HAP-1 (cell line): ENCODE data around the gene KLK10.

Experiments
- DNase-seq, 2 experiments: peaks; one replicate each; pipeline ENCODE4 v3.0.0-alpha.2; 2016 to 2020; ENCODE audit warnings: low spot score in 2 of 2
- H3K27me3 ChIP-seq: fragments of 250-450 bp; sonication (Bioruptor Pico); 2 replicates; pipeline ENCODE4 v1.5.1; 2020; ENCODE audit warnings: low read depth, mild to moderate bottlenecking, moderate library complexity
- H3K36me3 ChIP-seq: fragments of 250-450 bp; sonication (Bioruptor Pico); replicated peaks from 2 replicates; pipeline ENCODE4 v1.5.1; 2020; ENCODE audit warnings: mild to moderate bottlenecking
- H3K4me1 ChIP-seq: fragments of 250-450 bp; sonication (Bioruptor Pico); 2 replicates; pipeline ENCODE4 v1.5.1; 2020; ENCODE audit warnings: mild to moderate bottlenecking
- H3K4me3 ChIP-seq: fragments of 250-450 bp; sonication (Bioruptor Pico); 2 replicates; pipeline ENCODE4 v1.5.1; 2020; ENCODE audit warnings: mild to moderate bottlenecking, moderate library complexity
- H3K9me3 ChIP-seq: fragments of 250-450 bp; sonication (Bioruptor Pico); 2 replicates; pipeline ENCODE4 v1.5.1; 2020; ENCODE audit warnings: mild to moderate bottlenecking, moderate library complexity
- in situ Hi-C: fragments of 300-500 bp; cut with MboI; formaldehyde crosslinking; loops from 3 replicates; pipeline ENCODE4 v1.14.3; 2020; ENCODE audit warnings: low sequenced_read_pairs, inconsistent platforms, mixed read lengths

KLK10 gene

GRCh38 chr19:51019544-51019925 lies at the start of gene KLK10:
Gene KLK10 (minus strand): TSS chr19:51019709. CDS start chr19:51019130, 579 bp downstream.
- no peaks in the 10 kb centered on the region for H3K36me3 ChIP-seq
- peaks cover 20% of the 10 kb centered on the region for H3K27me3 ChIP-seq
- H3K4me3 ChIP-seq, result peak within 1 kb of the TSS; percentile 16
- no peaks in the 10 kb centered on the region for H3K9me3 ChIP-seq
- no peak for DNase-seq
- H3K4me1 ChIP-seq, result no peaks in the 10 kb centered on the region; the same call in 1 of the 2 replicates
- in situ Hi-C loops, result no loop called here

- Histone ChIP-seq H3K4me3 (no peak overlapping the region), H3K36me3 (no peaks in the 10 kb centered on the region), H3K4me1 (no peaks in the 10 kb centered on the region), H3K27me3 (no peaks in the 10 kb centered on the region), H3K9me3 (no peaks in the 10 kb centered on the region)
- in situ Hi-C loops, result no loop called here
- no peak for DNase-seq
These were observed 47.1 kb upstream of the KLK10 start for GRCh38 chr19:51066393-51067186.

GRCh38 chr19:51065221-51065960 lies 45.9 kb upstream of the KLK10 start:
- H3K9me3 ChIP-seq, result no peaks in the 10 kb centered on the region
- no peak for DNase-seq
- in situ Hi-C loops, result no loop called here
- H3K4me3 ChIP-seq, result no peak overlapping the region
- H3K4me1 ChIP-seq, result no peaks in the 10 kb centered on the region
- no peaks in the 10 kb centered on the region for H3K27me3 ChIP-seq
- no peaks in the 10 kb centered on the region for H3K36me3 ChIP-seq

- Histone ChIP-seq H3K36me3 (no peaks in the 10 kb centered on the region), H3K4me1 (no peaks in the 10 kb centered on the region), H3K9me3 (no peaks in the 10 kb centered on the region), H3K27me3 (no peaks in the 10 kb centered on the region), H3K4me3 (no peak within 1 kb of the TSS)
- in situ Hi-C loops, result no loop called here
- peak in 1 of 2 experiments; percentile 34 for DNase-seq
These were observed 45.2 kb upstream of the KLK10 start, which contains the start of gene KLK13 for GRCh38 chr19:51064534-51065220. Gene KLK13 (minus strand): TSS chr19:51065092. CDS start chr19:51065067, 25 bp downstream.

- no peaks in the 10 kb centered on the region for H3K4me1 ChIP-seq
- in situ Hi-C loops, result no loop called here
- no peaks in the 10 kb centered on the region for H3K27me3 ChIP-seq
- H3K9me3 ChIP-seq, result no peaks in the 10 kb centered on the region
- no peaks in the 10 kb centered on the region for H3K36me3 ChIP-seq
- no peak overlapping the region for H3K4me3 ChIP-seq
- no peak for DNase-seq
These were observed 44.2 kb upstream of the KLK10 start for GRCh38 chr19:51063664-51064063.

GRCh38 chr19:51060973-51061372 lies 41.5 kb upstream of the KLK10 start:
- Histone ChIP-seq H3K4me1 (no peaks in the 10 kb centered on the region), H3K27me3 (peaks cover 6% of the 10 kb centered on the region; the same call in 1 of the 2 replicates), H3K36me3 (no peaks in the 10 kb centered on the region), H3K9me3 (no peaks in the 10 kb centered on the region), H3K4me3 (no peak overlapping the region)
- no peak for DNase-seq
- in situ Hi-C loops, result no loop called here

- Histone ChIP-seq H3K36me3 (no peaks in the 10 kb centered on the region), H3K9me3 (no peaks in the 10 kb centered on the region), H3K4me3 (no peak overlapping the region), H3K27me3 (peaks cover 7% of the 10 kb centered on the region; the same call in 1 of the 2 replicates), H3K4me1 (no peaks in the 10 kb centered on the region)
- DNase-seq, result no peak
- in situ Hi-C loops, result no loop called here
These were observed 40.8 kb upstream of the KLK10 start for GRCh38 chr19:51060336-51060735.

- Histone ChIP-seq H3K4me3 (no peak overlapping the region), H3K36me3 (no peaks in the 10 kb centered on the region), H3K27me3 (peaks cover 7% of the 10 kb centered on the region; the same call in 1 of the 2 replicates), H3K4me1 (no peaks in the 10 kb centered on the region), H3K9me3 (no peaks in the 10 kb centered on the region)
- in situ Hi-C loops, result no loop called here
- DNase-seq, result no peak
These were observed 40.2 kb upstream of the KLK10 start for GRCh38 chr19:51059715-51060114.

GRCh38 chr19:51055866-51056265 lies 36.4 kb upstream of the KLK10 start:
- H3K27me3 ChIP-seq, result peaks cover 15% of the 10 kb centered on the region
- H3K4me1 ChIP-seq, result no peaks in the 10 kb centered on the region
- no peak for DNase-seq
- H3K9me3 ChIP-seq, result no peaks in the 10 kb centered on the region
- no peak overlapping the region for H3K4me3 ChIP-seq
- H3K36me3 ChIP-seq, result no peaks in the 10 kb centered on the region
- in situ Hi-C loops, result no loop called here

GRCh38 chr19:51047031-51047335 lies 27.5 kb upstream of the KLK10 start:
- Histone ChIP-seq H3K9me3 (no peaks in the 10 kb centered on the region), H3K4me3 (no peak overlapping the region), H3K27me3 (no peaks in the 10 kb centered on the region), H3K4me1 (peaks cover 10% of the 10 kb centered on the region), H3K36me3 (no peaks in the 10 kb centered on the region)
- in situ Hi-C loops, result no loop called here
- DNase-seq, result no peak

- Histone ChIP-seq H3K4me3 (no peak overlapping the region), H3K36me3 (no peaks in the 10 kb centered on the region), H3K9me3 (no peaks in the 10 kb centered on the region), H3K4me1 (peaks cover 10% of the 10 kb centered on the region), H3K27me3 (no peaks in the 10 kb centered on the region)
- no peak for DNase-seq
- in situ Hi-C loops, result no loop called here
These were observed 24.8 kb upstream of the KLK10 start for GRCh38 chr19:51044327-51044726.

- peaks cover 10% of the 10 kb centered on the region for H3K4me1 ChIP-seq
- no peaks in the 10 kb centered on the region for H3K9me3 ChIP-seq
- H3K27me3 ChIP-seq, result no peaks in the 10 kb centered on the region
- no peak overlapping the region for H3K4me3 ChIP-seq
- no peak for DNase-seq
- no peaks in the 10 kb centered on the region for H3K36me3 ChIP-seq
- in situ Hi-C loops, result no loop called here
These were observed 24.0 kb upstream of the KLK10 start for GRCh38 chr19:51043497-51043896.

GRCh38 chr19:51040151-51040550 lies 20.6 kb upstream of the KLK10 start:
- in situ Hi-C loops, result no loop called here
- Histone ChIP-seq H3K4me3 (no peak overlapping the region), H3K36me3 (no peaks in the 10 kb centered on the region), H3K4me1 (no peaks in the 10 kb centered on the region), H3K9me3 (no peaks in the 10 kb centered on the region), H3K27me3 (no peaks in the 10 kb centered on the region)
- no peak for DNase-seq

- H3K36me3 ChIP-seq, result no peaks in the 10 kb centered on the region
- no peaks in the 10 kb centered on the region for H3K9me3 ChIP-seq
- DNase-seq, result no peak
- no peaks in the 10 kb centered on the region for H3K4me1 ChIP-seq
- in situ Hi-C loops, result no loop called here
- peaks cover 3% of the 10 kb centered on the region; the same call in 1 of the 2 replicates for H3K27me3 ChIP-seq
- no peak overlapping the region for H3K4me3 ChIP-seq
These were observed 17.0 kb upstream of the KLK10 start for GRCh38 chr19:51036519-51036918.
